GM18498 (cell line): ENCODE results near the gene MFSD6L.

Experiments used
- ATAC-seq: cut with Tn5 transposase; IDR thresholded peaks from one replicate; pipeline ENCODE4 v1.9.1; 2021; ENCODE audit warnings: mild to moderate bottlenecking, moderate library complexity; ENCODE audit not compliant: unreplicated experiment

MFSD6L gene

DNA sequence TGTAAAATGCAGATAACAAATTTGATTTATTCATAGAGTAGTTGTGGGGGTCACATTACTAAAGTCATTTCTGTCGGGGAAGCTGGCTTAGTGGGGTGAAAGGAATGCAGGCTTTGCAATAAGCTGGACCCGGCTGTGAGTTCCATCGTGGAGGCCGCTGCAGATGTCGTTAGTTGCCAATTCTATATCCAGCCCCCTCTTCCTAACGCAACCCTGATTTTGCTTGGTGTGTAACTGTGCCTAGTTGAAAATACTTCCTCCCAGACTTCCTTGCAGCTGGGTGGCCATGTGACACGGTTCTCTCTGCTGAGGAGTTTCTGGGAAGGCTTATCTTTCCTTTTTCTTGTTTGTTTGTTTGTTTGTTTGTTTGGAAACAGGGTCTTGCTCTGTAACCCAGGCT lies 4.5 kb downstream of the MFSD6L start:
- ATAC-seq: no peak

- no peak for ATAC-seq
Measured at GRCh38 chr17:8793649-8794048, 5.5 kb downstream of the MFSD6L start.

DNA sequence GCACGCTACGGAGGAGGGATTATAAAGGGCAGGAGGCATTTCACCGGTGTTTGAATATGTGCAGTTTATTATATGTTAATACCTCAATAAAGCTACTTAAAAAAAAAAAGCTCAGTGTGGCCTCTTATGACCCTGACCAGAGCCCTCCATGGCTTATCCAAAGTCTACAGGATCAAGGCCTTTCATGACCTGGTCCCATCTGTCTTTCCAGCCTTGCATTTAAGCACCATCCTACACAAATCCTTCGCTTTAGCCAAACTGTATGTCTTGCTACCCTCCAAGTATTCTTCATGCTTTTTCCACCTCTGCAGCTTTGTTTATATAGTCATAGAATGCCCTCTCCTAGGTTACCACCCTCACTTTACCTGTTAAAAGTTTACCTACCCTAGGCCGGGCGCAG lies 6.5 kb downstream of the MFSD6L start:
- no peak for ATAC-seq

DNA sequence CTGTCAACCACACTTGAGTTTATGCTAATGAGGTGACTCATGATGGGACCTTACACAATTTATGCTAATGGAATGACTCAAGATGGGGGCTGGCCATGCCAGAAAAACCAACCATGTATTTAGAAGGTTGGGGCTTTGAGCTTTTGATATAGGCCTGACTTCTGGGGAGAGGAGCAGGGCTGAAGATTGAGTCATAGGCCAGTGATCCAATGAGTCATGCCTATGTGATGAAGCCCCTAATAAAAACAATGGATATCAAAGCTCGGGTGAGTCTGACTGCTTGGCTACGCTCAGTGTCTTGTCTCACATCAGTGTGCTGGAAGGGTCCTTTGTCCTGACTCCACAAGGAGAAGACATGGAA lies 7.3 kb downstream of the MFSD6L start:
- no peak for ATAC-seq

GRCh38 chr17:8791248-8791909 lies 7.8 kb downstream of the MFSD6L start:
- ATAC-seq: no peak

DNA sequence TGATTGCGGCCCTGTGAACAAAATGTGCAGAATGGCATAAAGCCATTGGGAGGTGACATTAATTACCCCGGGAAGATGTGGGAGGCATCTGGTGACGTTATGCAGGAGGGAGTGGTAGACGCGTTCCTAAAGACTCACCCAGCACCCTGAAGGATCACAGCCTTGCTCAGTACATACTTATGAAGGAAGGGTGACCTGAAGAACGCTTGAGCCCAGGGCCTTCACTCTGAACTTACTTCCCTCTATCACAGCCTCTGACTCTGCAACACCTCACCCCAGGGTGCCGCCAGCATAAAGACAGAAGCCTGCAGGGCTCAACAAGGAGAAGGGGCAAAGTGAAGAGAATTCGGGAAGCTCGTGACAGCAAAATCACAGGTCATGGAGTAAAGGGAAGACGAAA lies 9.4 kb downstream of the MFSD6L start:
- ATAC-seq: no peak

GRCh38 chr17:8788998-8789397 lies 10.2 kb downstream of the MFSD6L start:
- ATAC-seq: no peak

DNA sequence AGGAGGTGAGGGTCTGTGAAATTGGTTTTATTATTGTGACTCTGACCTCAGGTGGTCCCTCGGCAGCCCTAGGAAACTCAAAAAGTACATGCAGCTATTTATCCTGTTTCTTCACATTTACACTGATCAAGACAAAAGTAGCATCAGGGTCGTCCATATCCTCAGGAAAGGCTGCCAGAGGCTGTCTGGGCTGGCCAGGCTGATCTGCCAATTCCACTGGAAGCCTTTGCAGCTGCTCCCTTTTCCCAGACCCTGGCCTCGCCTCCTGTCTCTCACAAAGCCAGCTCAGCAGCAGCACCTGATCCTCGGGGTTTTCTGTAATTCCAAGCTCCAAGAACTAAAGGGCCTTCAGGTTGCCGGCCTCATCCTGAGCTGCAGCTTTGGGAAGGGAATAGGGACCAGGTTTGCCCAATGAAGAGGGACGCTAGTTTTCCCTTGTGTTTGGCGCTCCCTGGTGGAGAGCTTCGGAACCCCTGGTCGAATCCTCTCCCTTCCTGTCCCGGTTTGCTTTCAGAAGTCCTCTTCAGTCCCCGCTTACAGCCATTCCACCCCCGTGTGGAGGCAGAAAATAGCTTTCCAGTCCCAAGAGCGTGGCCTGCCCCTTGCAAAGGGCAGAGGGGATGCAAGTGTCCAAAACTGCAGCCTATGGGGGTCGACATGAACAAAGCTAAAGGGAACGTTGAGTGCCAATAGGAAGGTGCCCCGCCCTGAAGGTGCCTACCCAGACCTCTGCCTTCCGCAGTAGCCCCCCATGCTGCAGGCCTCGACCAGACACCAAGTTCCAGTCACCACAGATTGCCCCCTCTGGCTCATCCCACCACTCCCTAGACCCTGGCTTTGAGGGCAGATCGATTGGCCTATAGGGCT lies 13.4 kb downstream of the MFSD6L start:
- no peak for ATAC-seq

GRCh38 chr17:8782176-8782575 lies 17.0 kb downstream of the MFSD6L start:
- ATAC-seq: no peak

- no peak for ATAC-seq
Measured at GRCh38 chr17:8781776-8782175, 17.4 kb downstream of the MFSD6L start.

DNA sequence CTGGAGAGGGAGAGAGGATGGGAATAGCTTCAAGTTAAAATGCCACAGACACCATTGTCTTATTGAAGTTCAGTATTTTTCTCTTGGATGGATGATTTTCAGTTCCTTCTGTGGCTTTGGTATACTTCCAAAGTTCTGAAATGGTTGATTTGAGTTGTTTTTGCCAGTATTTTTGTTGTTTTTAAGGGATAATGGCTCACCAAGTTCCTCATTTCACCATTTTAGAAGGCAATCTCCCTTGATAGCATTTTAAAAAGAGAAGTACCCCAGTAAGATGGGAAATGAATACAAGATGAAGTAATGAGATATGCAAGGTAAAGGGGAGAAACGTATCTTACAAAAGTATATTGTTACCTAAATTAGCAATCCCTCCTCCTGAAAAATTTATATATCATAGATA lies 22.3 kb downstream of the MFSD6L start:
- no peak for ATAC-seq

- ATAC-seq: no peak
Measured at GRCh38 chr17:8776248-8776647, 22.9 kb downstream of the MFSD6L start.

DNA sequence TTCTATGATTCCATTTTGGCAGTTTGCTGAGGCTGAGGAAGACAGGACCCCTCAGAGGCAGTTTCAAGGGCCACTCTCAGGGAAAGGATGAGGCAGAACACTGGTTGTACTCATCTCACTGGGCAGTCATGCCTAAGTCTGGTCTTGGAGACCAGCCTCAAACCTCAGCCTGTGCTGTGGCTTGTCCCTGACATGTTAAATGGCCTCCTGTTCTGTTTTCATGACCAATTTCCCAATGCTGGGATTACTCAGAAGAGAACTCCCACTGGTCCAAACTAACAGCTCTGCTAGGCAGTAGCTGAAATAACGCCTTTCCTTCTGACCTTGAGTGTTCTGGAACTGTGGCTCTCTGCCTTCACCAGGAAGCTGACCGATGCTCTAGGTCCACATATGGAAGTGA lies 32.4 kb downstream of the MFSD6L start:
- ATAC-seq: no peak

GRCh38 chr17:8762012-8762411 lies 37.2 kb downstream of the MFSD6L start:
- ATAC-seq: no peak

DNA sequence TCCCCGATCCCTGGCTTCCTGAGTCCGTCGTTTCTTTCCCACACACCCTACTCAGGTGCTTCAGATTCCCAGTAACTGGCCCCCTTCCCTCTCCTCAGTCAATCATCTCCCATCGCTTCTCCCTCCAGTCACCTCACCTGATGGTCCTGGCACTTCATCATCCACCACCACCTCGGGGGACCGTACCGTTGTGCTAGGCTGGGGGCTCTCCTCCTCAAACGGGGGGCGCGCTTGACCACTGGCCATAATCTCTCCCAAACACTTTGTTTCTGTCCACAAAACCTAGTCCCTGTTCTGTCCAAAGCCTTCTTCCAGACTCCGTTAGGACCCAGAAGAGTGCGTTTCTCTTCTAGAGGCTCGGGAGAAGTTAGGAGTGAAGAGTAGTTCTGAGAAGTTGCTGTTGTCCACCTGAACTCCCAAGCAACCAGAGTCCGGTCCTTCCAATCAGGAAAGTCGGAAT lies 41.0 kb downstream of the MFSD6L start, which contains the start of gene SPDYE4:
Gene SPDYE4, minus strand, starts transcription at position 410 of the 460 bp plus-strand sequence. Its CDS starts 164 bp downstream, at position 246.
- no peak for ATAC-seq

DNA sequence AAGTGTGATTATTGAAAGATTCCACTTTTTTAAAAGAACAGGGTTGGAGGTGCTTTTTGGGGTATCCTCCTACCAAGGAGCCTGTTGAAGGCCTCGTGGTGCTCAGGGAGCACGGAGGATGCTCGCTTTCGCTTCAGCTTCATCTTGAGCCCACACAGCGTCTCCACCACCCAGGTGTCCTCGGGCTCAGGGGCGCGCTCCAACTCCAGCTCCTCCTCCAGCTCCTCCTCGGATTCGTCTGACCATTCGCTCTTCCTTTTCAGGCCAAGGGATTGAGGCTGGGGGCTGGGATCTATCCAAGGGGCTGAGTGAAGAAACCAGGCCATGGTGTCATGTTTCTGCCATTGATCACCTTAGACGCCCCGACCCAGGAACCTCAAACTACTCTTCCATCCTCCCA lies 42.0 kb downstream of the MFSD6L start:
- ATAC-seq: no peak

DNA sequence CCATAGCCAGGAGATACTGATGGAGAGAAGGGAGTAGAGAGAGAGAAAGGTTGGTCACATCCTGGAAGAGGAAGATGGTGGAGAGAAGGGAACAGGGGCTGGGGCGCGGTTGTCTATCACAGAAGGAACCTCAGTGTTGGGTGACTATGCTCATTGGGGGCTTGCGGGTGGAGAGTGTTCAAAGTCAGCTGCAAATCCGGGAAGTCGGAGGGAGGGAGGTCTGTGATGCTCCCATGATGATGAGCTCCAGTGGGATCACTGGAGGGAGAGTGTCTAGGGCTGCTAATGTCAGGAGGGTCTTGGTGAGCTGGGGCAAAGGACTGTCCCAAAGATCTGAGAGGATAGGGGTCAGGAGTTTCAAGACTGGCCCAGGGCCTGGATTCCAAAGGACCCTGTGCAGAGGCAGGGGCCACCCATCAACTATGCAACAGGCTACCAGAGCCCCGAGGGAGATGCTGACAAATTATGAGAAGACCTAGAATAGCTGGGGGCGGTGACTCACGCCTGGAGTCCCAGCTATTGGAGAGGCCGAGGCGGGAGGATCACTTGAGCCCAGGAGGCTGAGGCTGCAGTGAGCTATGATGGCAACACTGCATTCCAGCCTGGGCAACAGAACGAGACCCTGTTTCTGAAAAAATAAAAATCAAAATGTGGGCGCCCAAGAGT lies 43.4 kb downstream of the MFSD6L start:
- no peak for ATAC-seq

- no peak for ATAC-seq
Measured at GRCh38 chr17:8754890-8755289, 44.3 kb downstream of the MFSD6L start.

DNA sequence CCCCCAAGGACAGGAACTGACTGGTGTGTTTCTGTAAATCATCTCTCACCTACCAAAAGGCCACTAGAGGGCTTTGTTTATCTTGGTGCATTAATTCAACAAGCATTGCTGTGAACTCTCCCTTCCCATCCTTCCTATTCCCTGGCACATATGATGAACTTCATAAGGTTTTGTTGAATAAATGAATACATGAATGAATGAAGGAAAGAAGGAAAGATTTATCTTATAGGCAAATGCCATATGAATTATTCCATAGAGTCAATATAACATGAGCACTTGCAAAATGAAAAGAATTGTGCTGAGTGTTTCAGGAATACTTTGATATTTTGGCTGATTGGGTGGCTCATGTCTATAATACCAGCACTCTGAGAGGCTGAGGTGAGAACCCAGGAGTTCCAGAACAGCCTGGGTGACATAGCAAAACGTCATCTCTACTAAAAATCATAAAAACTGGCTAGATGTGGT lies 45.2 kb downstream of the MFSD6L start:
- ATAC-seq: no peak

DNA sequence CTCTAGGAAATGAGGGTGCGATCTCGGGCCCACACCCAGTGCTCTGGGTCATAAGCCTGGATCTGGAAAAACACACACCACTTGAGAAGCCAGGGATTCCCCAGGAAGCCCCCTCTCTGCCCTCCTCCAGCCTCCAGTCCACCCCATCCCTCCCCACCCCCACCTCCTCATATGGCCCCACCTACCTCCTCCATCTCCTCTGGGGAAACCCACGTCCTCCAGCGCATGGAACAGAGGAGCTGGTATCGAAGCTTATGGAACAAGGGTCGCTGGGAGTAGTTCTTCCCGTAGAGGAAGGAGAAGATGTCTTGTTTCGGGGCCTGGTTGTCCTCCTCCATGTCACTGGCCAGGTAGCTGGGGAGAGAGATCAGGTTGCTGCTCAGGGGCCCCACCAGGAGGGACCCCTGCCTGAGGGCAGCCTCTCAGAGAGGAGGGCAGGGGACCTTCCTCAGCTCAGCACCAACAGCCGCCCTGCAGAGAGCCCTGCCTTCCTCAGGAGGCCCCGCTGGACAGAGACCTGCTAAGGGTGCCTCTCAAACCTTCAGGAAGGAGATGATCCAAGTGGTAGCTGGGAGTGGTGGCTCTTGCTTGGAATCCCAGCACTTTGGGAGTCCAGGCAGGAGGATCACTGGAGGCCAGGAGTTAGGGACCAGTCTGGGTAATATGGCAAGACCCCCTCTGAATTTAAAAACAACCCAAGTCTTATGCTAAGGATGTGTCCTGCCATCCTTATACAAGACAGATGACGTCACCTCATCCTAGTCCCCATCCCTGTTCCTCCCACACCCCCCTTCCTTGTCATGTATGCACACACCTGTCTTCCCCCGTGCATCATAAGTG lies 45.8 kb downstream of the MFSD6L start:
- ATAC-seq: no peak

- ATAC-seq: no peak
Measured at GRCh38 chr17:8749616-8750015, 49.5 kb downstream of the MFSD6L start.
